Suppressor macrophage treated with lipopolysaccharide for 4 hours (primary cell): ENCODE results near the gene ABCA2.
A peak's percentile ranks its signal among the peaks of the same experiment; 100 is the strongest.

Experiments used
- DNase-seq: peaks from one replicate; pipeline ENCODE4 v3.0.0-alpha.2; 2020

The ABCA2 gene

GRCh38 chr9:136994180-136994887, 33.7 kb downstream of the ABCA2 start:
- no peak for DNase-seq

GRCh38 chr9:136992819-136993369, 35.1 kb downstream of the ABCA2 start:
- no peak for DNase-seq

GRCh38 chr9:136991993-136992818, 35.8 kb downstream of the ABCA2 start, which contains the start of gene PAXX:
PAXX (plus strand) TSS chr9:136992422; CDS start chr9:136992444, 22 bp downstream.
- peak; percentile 96 for DNase-seq

GRCh38 chr9:136990242-136990911, 37.7 kb downstream of the ABCA2 start:
- no peak for DNase-seq

- no peak for DNase-seq
Measured at GRCh38 chr9:136988872-136989271, 39.2 kb downstream of the ABCA2 start.

GRCh38 chr9:136985853-136986252, 42.2 kb downstream of the ABCA2 start:
- DNase-seq = no peak

- no peak for DNase-seq
Measured at GRCh38 chr9:136985027-136985602, 42.9 kb downstream of the ABCA2 start.

- no peak for DNase-seq
Measured at GRCh38 chr9:136984464-136985026, 43.5 kb downstream of the ABCA2 start.

GRCh38 chr9:136983656-136984314, 44.3 kb downstream of the ABCA2 start:
- DNase-seq = no peak

GRCh38 chr9:136983167-136983566, 44.9 kb downstream of the ABCA2 start:
- DNase-seq = no peak

- DNase-seq = no peak
Measured at GRCh38 chr9:136982232-136983051, 45.6 kb downstream of the ABCA2 start, which contains the start of gene LCNL1. LCNL1 (plus strand) TSS chr9:136982993; CDS start chr9:136983587, 594 bp downstream.

- no peak for DNase-seq
Measured at GRCh38 chr9:136981588-136982231, 46.3 kb downstream of the ABCA2 start.

GRCh38 chr9:136980669-136981478, 47.2 kb downstream of the ABCA2 start:
- no peak for DNase-seq

GRCh38 chr9:136979769-136980587, 48.1 kb downstream of the ABCA2 start:
- no peak for DNase-seq

GRCh38 chr9:136978865-136979544, 49.0 kb downstream of the ABCA2 start:
- no peak for DNase-seq

GRCh38 chr9:136978073-136978864, 49.8 kb downstream of the ABCA2 start:
- DNase-seq = peak; percentile 59

GRCh38 chr9:136977649-136978072, 50.4 kb downstream of the ABCA2 start:
- no peak for DNase-seq
